HuH-7.5 (cell line): ENCODE results near the gene RNU6-8.

ENCODE experiments used
- DNase-seq: peaks from one replicate; pipeline ENCODE4 v3.0.0; 2011; ENCODE audit warnings: low spot score

The RNU6-8 gene

GRCh38 chr14:32202998-32203882 lies at the start of gene RNU6-8:
Gene RNU6-8 (minus strand): TSS chr14:32203269.
- peak; percentile 97 for DNase-seq

DNA sequence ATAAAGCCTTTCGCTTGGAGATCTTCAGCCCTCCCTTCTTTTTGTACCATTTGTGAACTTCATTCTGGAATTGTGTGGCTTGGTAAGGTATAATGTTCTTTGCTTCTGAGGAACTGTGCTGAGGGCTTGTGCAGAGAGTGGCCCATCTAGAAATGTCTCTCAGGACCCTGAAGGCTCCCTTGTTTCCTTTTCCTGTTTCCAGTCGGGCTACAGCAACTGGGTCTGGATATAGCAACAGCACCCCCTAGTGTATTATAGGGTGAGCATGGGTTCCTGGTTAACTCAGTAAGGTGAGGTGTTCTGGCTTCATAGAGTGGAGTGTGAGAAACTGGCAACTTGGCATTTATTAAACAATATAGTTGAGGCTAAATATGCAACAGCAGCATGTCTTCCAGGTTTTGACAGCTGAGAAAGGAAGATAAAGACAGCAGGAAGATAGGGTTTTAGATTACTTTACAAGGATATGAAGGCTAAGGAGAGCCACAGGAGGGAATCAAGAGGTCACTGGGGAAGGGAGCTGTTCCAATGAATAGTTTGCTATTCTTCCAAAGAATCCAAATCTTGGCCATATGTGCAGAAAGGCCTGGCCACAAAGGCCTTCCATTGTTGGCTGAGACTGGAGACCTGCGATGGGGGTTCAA lies 49.1 kb upstream of the RNU6-8 start:
- DNase-seq: peak; percentile 47

DNA sequence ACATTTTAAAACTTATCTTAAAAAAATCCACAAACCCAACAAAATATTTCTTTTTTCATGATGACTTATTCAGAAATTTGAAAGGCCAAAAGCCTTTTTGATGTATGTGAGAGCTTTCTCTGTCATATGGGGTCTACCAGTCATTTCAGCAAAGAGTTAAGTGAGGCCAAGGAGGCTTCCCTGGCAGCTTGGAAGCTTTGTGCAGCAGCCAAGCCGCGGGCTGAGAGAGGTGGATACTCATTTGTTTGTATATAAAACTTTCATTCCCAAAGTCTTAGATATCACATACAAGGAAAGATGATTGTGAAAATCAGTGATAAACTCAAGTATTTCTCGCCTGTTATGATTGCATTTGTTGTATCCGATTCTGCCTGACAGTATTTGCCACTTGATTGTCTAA lies 48.5 kb upstream of the RNU6-8 start:
- no peak for DNase-seq

DNA sequence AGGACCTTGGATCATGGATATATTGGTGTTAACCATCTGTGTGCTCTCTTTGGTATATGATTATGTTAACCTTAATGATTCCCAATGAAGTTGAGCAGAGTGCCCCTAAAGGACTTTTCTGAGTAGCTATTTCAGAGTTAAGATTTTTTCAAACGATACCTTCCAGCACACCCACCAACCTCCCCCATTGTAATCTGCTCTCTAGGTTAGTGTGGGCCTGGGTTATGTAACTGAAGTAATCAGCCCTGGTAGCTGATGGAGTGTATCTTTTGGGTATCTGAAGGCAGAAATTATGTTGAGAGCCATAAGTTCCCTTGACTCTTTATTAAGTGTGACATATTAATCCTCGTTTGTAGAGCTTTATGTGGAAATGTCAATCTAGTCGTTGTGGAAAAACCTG lies 47.6 kb upstream of the RNU6-8 start:
- no peak for DNase-seq

- no peak for DNase-seq
Observed at GRCh38 chr14:32249780-32250179, 46.7 kb upstream of the RNU6-8 start.

GRCh38 chr14:32249371-32249770 lies 46.3 kb upstream of the RNU6-8 start:
- no peak for DNase-seq

GRCh38 chr14:32246751-32247150 lies 43.7 kb upstream of the RNU6-8 start:
- no peak for DNase-seq

DNA sequence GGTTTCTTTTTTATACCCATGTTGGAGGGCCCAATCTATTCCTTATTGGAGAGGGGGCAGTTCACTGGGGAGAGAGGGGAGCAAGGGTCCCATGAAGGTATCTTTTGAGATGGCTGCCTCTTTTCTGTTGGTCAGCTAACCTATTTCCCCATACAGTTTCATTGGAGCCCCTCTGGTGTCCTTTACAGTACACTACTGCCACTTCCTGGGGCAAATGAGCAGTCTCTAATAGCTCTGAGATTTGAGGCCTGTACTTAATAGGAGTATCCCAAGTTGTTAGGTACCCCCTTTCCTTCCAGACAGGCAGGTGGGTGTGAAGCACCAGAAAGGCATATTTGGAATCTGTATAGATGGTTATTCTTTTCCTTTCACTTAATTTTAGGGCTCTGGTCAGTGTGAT lies 41.3 kb upstream of the RNU6-8 start:
- no peak for DNase-seq

GRCh38 chr14:32233260-32233659 lies 30.2 kb upstream of the RNU6-8 start:
- no peak for DNase-seq

DNA sequence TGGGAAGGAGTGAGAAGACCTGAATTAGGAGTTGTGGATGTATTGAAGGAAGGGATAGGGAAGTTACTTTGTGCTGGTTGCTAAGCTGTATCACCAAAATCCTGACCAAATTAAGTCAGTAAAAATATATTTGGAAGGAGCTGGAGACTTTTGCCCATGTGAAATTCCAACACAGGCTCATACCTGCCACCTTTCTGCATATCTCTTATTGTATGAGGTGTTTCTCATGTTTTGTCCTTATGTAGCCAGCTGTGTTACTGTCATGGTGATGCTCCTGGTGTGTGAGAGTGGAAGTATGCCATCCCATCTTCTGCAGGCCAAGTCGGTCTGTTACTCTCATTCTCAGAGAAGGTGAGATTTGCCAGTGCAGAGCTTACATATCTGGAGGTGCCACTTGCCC lies 29.4 kb upstream of the RNU6-8 start:
- DNase-seq: no peak

- no peak for DNase-seq
Observed at GRCh38 chr14:32230695-32231280, 27.7 kb upstream of the RNU6-8 start.

- no peak for DNase-seq
Observed at GRCh38 chr14:32230181-32230580, 27.1 kb upstream of the RNU6-8 start.

GRCh38 chr14:32226056-32226455 lies 23.0 kb upstream of the RNU6-8 start:
- DNase-seq: no peak

GRCh38 chr14:32225378-32225920 lies 22.4 kb upstream of the RNU6-8 start:
- DNase-seq: no peak

DNA sequence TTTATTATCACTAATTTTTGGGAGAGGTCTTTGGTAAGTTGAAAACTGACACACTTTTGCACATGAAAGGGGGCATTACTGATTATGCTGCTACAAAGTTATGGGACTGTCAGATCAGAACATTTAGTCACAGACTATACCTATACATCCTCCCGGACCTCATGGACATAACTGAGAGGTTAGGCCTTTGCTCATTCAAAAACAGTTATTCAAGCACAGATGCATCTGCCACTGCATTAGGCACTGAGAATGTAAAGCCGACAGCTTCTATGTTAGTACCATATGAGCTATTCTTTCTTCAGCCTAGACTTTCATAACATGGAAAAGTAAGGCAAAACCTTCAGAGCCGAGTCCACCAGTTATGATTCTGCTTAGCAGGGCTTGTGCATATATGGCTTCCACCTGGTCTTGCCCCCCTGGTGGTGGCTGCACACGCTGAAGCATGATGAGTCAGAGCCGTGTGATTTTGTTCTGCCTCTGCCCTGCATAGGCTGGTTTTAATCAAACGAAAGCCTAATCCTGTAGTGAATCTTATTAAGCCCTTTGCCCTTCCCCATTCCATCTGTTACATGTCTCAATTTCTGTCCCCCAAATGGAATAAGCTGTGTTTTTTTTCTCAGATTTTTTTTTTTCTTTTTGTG lies 21.8 kb upstream of the RNU6-8 start:
- DNase-seq: peak; percentile 17

DNA sequence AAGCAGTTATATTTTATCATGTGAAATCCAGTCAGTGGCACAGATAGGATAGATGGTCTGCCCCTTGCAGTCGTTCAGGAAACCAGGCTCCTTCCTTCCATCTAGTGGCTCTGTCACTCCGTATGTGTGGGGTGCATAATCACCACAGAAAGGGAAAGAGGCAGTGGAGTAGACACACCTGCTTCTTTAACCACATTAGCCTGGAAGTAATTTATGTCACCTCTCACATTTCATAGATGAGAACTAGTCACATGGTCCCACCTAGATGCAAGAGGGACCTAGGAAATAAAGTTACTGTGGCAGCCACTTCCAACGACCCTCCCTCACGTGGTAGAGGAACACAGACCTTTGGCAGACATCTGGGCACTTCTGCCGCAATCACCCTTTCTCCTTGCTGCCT lies 14.2 kb upstream of the RNU6-8 start:
- no peak for DNase-seq

DNA sequence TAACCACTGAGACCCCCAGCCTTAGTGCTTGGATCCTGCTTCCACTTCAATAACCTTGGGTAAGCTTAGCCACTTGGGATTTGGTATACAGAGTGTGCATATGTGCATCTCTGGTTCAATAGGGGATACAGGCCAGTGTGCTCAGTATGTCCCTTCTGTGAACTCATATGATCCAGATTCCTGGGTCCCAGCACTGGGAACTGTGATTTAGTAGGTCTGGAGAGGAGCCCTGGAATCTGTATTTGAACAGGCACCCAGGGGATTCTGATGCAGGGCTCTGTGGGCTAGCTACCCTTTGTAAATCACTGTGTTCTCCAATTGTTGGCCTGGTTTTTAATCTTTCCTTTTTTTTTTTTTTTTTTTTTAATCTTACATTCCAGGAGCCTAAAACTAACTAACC lies 9.8 kb upstream of the RNU6-8 start:
- no peak for DNase-seq

DNA sequence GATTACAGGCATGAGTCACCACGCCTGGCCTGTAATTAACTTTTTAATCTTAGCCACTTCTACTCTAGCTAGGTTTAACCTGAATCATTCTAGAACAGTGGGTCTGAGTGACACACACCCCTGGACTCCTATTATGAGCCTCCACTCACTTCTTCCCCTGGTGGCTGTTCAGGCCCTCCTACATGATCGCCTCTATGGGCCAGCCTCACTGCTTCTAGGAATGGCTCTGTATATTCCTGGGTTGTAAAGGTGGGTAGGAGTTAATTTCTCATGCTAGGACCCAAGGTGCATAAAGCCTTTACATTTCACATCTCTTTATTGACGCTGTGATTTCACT lies 8.0 kb upstream of the RNU6-8 start:
- DNase-seq: no peak

DNA sequence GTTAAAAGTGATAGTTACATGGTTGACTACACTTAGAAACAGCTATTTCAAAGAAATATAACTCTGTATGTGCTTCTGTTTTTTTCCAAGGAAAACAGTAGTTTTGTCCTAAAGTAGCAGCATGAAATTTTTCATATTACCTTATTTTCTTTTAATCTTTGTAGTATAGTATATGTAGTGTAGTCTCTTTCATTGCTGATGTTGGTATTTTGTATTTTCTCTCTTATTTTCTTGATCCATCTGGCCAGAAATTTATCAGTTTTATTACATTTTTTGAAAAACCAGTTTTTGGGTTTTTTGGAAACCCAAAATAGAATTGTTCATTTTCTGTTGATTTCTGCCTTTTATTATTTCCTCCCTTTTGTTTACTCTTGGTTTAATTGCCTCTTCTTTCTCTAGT lies 6.4 kb upstream of the RNU6-8 start:
- DNase-seq: no peak

- DNase-seq: no peak
Observed at GRCh38 chr14:32208490-32208889, 5.4 kb upstream of the RNU6-8 start.

- no peak for DNase-seq
Observed at GRCh38 chr14:32206552-32206951, 3.5 kb upstream of the RNU6-8 start.

GRCh38 chr14:32205984-32206383 lies 2.9 kb upstream of the RNU6-8 start:
- no peak for DNase-seq

- DNase-seq: no peak
Observed at GRCh38 chr14:32205554-32205953, 2.5 kb upstream of the RNU6-8 start.
